PFSK-1 (cell line): Measurements from ENCODE around the gene PDCD11.

Experiments used
- POLR2AphosphoS5 ChIP-seq: IDR thresholded peaks from 2 replicates; pipeline ENCODE4 v1.6.1; 2012; ENCODE audit warnings: low read depth, mild to moderate bottlenecking, control low read depth, low read length, moderate library complexity
- SIN3A ChIP-seq: IDR thresholded peaks from 2 replicates; pipeline ENCODE4 v1.6.1; 2012; ENCODE audit warnings: mild to moderate bottlenecking, low read length, moderate library complexity, borderline replicate concordance; ENCODE audit not compliant: insufficient read depth
- TAF1 ChIP-seq: IDR thresholded peaks from 2 replicates; pipeline ENCODE4 v1.6.1; 2012; ENCODE audit warnings: low read length, control low read depth, borderline replicate concordance; ENCODE audit not compliant: insufficient read depth
- TF ChIP-seq, protein P1 (sequence below), 2 experiments: IDR thresholded peaks; 2 replicates each; pipeline versions ENCODE4 v1.6.1 to v1.8.0; 2011 to 2012; ENCODE audit warnings: low read depth in 2 of 2, low read length in 2 of 2, control low read depth in 1 of 2, inconsistent platforms in 1 of 2, mild to moderate bottlenecking in 1 of 2, moderate library complexity in 1 of 2; ENCODE audit not compliant: insufficient read depth in 1 of 2

DNA sequence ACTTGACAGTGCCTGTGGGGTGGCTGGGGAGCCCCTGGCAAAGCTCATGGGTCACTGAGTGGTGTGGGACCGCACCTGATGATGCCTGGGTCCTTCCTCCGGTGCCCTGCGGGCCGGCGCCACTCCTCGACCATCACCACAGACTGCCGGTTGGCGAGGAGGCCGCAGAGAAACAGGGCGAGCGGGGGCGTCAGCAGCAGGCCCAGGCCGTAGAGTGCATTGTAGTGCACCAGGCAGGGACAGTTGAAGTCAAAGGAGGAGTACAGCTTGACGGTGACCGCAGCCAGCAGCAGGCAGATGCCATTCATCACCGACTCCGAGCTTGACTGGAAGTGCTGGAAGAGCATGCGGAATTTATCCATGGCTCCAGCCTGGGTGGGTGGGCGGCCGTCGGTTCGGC, 82.2 kb downstream of the PDCD11 start:
- TF ChIP-seq POLR2AphosphoS5 (no peak), SIN3A (no peak), TAF1 (no peak)
- TF ChIP-seq, protein P1, sequence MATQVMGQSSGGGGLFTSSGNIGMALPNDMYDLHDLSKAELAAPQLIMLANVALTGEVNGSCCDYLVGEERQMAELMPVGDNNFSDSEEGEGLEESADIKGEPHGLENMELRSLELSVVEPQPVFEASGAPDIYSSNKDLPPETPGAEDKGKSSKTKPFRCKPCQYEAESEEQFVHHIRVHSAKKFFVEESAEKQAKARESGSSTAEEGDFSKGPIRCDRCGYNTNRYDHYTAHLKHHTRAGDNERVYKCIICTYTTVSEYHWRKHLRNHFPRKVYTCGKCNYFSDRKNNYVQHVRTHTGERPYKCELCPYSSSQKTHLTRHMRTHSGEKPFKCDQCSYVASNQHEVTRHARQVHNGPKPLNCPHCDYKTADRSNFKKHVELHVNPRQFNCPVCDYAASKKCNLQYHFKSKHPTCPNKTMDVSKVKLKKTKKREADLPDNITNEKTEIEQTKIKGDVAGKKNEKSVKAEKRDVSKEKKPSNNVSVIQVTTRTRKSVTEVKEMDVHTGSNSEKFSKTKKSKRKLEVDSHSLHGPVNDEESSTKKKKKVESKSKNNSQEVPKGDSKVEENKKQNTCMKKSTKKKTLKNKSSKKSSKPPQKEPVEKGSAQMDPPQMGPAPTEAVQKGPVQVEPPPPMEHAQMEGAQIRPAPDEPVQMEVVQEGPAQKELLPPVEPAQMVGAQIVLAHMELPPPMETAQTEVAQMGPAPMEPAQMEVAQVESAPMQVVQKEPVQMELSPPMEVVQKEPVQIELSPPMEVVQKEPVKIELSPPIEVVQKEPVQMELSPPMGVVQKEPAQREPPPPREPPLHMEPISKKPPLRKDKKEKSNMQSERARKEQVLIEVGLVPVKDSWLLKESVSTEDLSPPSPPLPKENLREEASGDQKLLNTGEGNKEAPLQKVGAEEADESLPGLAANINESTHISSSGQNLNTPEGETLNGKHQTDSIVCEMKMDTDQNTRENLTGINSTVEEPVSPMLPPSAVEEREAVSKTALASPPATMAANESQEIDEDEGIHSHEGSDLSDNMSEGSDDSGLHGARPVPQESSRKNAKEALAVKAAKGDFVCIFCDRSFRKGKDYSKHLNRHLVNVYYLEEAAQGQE (IDR thresholded peaks at IDR 0.05; ENCODE audit: insufficient read depth in 1 of 2, low read depth in 2 of 2, low read length in 2 of 2) = no peak
